Cardiac muscle cell (in vitro differentiated cells and primary cell): Measurements from ENCODE around the gene NSUN3. TPM values are rescaled to one million over a fixed set of nuclear protein-coding genes. Genes with fewer than 3 reads are reported as not detected.

ENCODE experiments used
- DNase-seq, 2 donors: peaks; one replicate each; pipeline versions ENCODE4 v3.0.0 to v3.0.0-alpha.2; 2010 to 2017; ENCODE audit warnings: low read depth in 1 of 2, low spot score in 1 of 2
- H3K27ac ChIP-seq: fragments of 200-600 bp; sonication (generic); 2 replicates; pipeline ENCODE4 v1.5.1; 2016
- H3K27me3 ChIP-seq: fragments of 200-600 bp; sonication (generic); 2 replicates; pipeline ENCODE4 v1.6.0; 2016; ENCODE audit warnings: control low read depth
- H3K36me3 ChIP-seq: fragments of 200-600 bp; sonication (generic); 2 replicates; pipeline ENCODE4 v1.5.1; 2016; ENCODE audit warnings: control low read depth
- H3K4me1 ChIP-seq: fragments of 200-600 bp; sonication (generic); 2 replicates; pipeline ENCODE4 v1.8.1; 2017; ENCODE audit warnings: low read depth, mild to moderate bottlenecking, mixed run types
- H3K4me3 ChIP-seq: fragments of 200-600 bp; sonication (generic); 2 replicates; pipeline ENCODE4 v1.5.1; 2016; ENCODE audit warnings: mild to moderate bottlenecking
- H3K9me3 ChIP-seq: fragments of 200-600 bp; sonication (generic); 2 replicates; pipeline ENCODE4 v1.5.1; 2017; ENCODE audit warnings: low read depth, mild to moderate bottlenecking, control low read depth
- CTCF ChIP-seq: IDR thresholded peaks from 2 replicates; pipeline ENCODE4 v1.5.1; 2012; ENCODE audit warnings: low read depth, mild to moderate bottlenecking, low read length
- polyA plus RNA-seq: library from polyadenylated mRNA; unstranded; fragments of >200 nt; fragmentation: Nextera tagmentation; extraction: Ambion mirVana; gene quantifications from 2 replicates; pipeline ENCODE4 v1.2.1, GENCODE V29; 2016
- total RNA-seq: library from RNA; depleted of rRNA; stranded (reverse); fragments of >200 nt; gene quantifications from 2 replicates; pipeline ENCODE4 v1.2.3, GENCODE V29; 2016

NSUN3 gene
- total and polyA plus RNA-seq, 2 experiments from 2014 or later = 7.3 to 9.1 TPM

- Histone ChIP-seq H3K27ac (no peak overlapping the region), H3K4me1 (no peaks in the 10 kb centered on the region), H3K27me3 (no peaks in the 10 kb centered on the region), H3K4me3 (no peak overlapping the region), H3K9me3 (no peaks in the 10 kb centered on the region), H3K36me3 (peaks cover 3% of the 10 kb centered on the region)
- no peak for TF ChIP-seq CTCF
- DNase-seq = no peak
Observed at GRCh38 chr3:94132777-94133176, 69.9 kb downstream of the NSUN3 start.

GRCh38 chr3:94136133-94136532 lies 73.3 kb downstream of the NSUN3 start:
- Histone ChIP-seq H3K9me3 (no peaks in the 10 kb centered on the region), H3K36me3 (no peaks in the 10 kb centered on the region), H3K27me3 (no peaks in the 10 kb centered on the region), H3K4me1 (no peaks in the 10 kb centered on the region), H3K27ac (no peak overlapping the region), H3K4me3 (no peak overlapping the region)
- no peak for TF ChIP-seq CTCF
- no peak for DNase-seq

GRCh38 chr3:94137377-94137776 lies 74.5 kb downstream of the NSUN3 start:
- Histone ChIP-seq H3K4me1 (no peaks in the 10 kb centered on the region), H3K9me3 (no peaks in the 10 kb centered on the region), H3K4me3 (no peak overlapping the region), H3K27me3 (no peaks in the 10 kb centered on the region), H3K36me3 (no peaks in the 10 kb centered on the region), H3K27ac (no peak overlapping the region)
- no peak for DNase-seq
- TF ChIP-seq CTCF = no peak

- Histone ChIP-seq H3K36me3 (no peaks in the 10 kb centered on the region), H3K27me3 (no peaks in the 10 kb centered on the region), H3K4me1 (no peaks in the 10 kb centered on the region), H3K4me3 (no peak overlapping the region), H3K27ac (no peak overlapping the region), H3K9me3 (no peaks in the 10 kb centered on the region)
- DNase-seq = peak in 1 of 2 donors; percentile 23
- TF ChIP-seq CTCF = no peak
Observed at GRCh38 chr3:94146455-94146854, 83.6 kb downstream of the NSUN3 start.

- no peak overlapping the region for H3K4me3 ChIP-seq
Observed at GRCh38 chr3:94147012-94147411, 84.2 kb downstream of the NSUN3 start.

More at GRCh38 chr3:94147012-94147411, 84.2 kb downstream of the NSUN3 start:
- no peaks in the 10 kb centered on the region for H3K27me3 ChIP-seq
- no peaks in the 10 kb centered on the region for H3K36me3 ChIP-seq
- no peaks in the 10 kb centered on the region for H3K4me1 ChIP-seq
- no peak overlapping the region for H3K27ac ChIP-seq
- no peaks in the 10 kb centered on the region for H3K9me3 ChIP-seq
- TF ChIP-seq CTCF = no peak
- DNase-seq = no peak
